Left lung (tissue), 10 donors: Measurements from ENCODE around the gene WDFY1. TPM values are rescaled to one million over a fixed set of nuclear protein-coding genes. Genes with fewer than 3 reads are reported as not detected.
A peak's percentile ranks its signal among the peaks of the same experiment; 100 is the strongest.

Experiments used
- ATAC-seq: fragments of 200-7000 bp; cut with Tn5 transposase; one replicate; pipeline ENCODE4 v1.9.1; 2020; ENCODE audit warnings: moderate library complexity
- DNase-seq, 4 donors: peaks; one replicate each; pipeline ENCODE4 v3.0.0-alpha.2; 2013 to 2020
- H3K27ac ChIP-seq, 2 donors: fragments of 200-600 bp; sonication (generic) in 1 of 2; one replicate each; pipeline versions ENCODE4 v1.5.0 to v1.8.0; 2020 to 2021
- H3K27me3 ChIP-seq, 2 donors: fragments of 200-600 bp; sonication (generic) in 1 of 2; one replicate each; pipeline versions ENCODE4 v1.5.0 to v1.8.0; 2020 to 2021
- H3K36me3 ChIP-seq, 2 donors: fragments of 200-600 bp; sonication (generic) in 1 of 2; one replicate each; pipeline versions ENCODE4 v1.5.0 to v1.8.0; 2020 to 2021
- H3K4me1 ChIP-seq, 2 donors: fragments of 200-600 bp; one replicate each; pipeline ENCODE4 v1.8.0; 2021
- H3K4me3 ChIP-seq, 2 donors: fragments of 200-600 bp; sonication (generic) in 1 of 2; one replicate each; pipeline versions ENCODE4 v1.5.0 to v1.8.0; 2020 to 2021; ENCODE audit warnings: mild to moderate bottlenecking in 1 of 2
- H3K9me3 ChIP-seq, 2 donors: fragments of 200-600 bp; sonication (generic) in 1 of 2; one replicate each; pipeline versions ENCODE4 v1.5.0 to v1.8.0; 2020 to 2021
- intact Hi-C, 2 donors: fragments of 100-400 bp; cut with DNase I; formaldehyde crosslinking; loops; one replicate each; pipeline versions ENCODE4 v1.11.2 to v1.14.2; 2022
- polyA plus RNA-seq, 6 donors: library from polyadenylated mRNA; unstranded; fragments of 120-200 nt; gene quantifications; one replicate each; pipeline ENCODE4 v1.2.1, GENCODE V29; 2013; ENCODE audit not compliant: insufficient read length in 6 of 6
- total RNA-seq, 2 donors: library from RNA; stranded (reverse); fragmentation: NEBNext Ultra II Directional; extraction: Animal tissue kit (Norgen Biotek cat#: 25700); gene quantifications; one replicate each; pipeline ENCODE4 v1.2.1, GENCODE V29; 2021
- TF ChIP-seq, protein P1 (sequence below), 2 donors: fragments of 200-600 bp; sonication (generic) in 1 of 2; IDR thresholded peaks; one replicate each; pipeline versions ENCODE4 v1.5.0 to v1.8.0; 2021; ENCODE audit warnings: antibody characterized with exemption in 2 of 2
- donor health status: DM: no; HTN: yes; CAD: no.
- donor health status: DM: no; HTN: no; CAD: no.

The WDFY1 gene
- total and polyA plus RNA-seq, 8 donors: 45.5 to 71.9 (median 67.5) TPM

GRCh38 chr2:223923976-223924375 is 21.2 kb downstream of the WDFY1 start:
- ATAC-seq: no peak
- H3K9me3 ChIP-seq: peaks cover 0 to 6% of the 10 kb centered on the region in 2 donors
- H3K36me3 ChIP-seq: no peaks in the 10 kb centered on the region
- TF ChIP-seq, protein P1, sequence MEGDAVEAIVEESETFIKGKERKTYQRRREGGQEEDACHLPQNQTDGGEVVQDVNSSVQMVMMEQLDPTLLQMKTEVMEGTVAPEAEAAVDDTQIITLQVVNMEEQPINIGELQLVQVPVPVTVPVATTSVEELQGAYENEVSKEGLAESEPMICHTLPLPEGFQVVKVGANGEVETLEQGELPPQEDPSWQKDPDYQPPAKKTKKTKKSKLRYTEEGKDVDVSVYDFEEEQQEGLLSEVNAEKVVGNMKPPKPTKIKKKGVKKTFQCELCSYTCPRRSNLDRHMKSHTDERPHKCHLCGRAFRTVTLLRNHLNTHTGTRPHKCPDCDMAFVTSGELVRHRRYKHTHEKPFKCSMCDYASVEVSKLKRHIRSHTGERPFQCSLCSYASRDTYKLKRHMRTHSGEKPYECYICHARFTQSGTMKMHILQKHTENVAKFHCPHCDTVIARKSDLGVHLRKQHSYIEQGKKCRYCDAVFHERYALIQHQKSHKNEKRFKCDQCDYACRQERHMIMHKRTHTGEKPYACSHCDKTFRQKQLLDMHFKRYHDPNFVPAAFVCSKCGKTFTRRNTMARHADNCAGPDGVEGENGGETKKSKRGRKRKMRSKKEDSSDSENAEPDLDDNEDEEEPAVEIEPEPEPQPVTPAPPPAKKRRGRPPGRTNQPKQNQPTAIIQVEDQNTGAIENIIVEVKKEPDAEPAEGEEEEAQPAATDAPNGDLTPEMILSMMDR (IDR thresholded peaks at IDR 0.05): no peak
- intact Hi-C loops: no loop called here
- H3K4me1 ChIP-seq: peaks cover 0 to 44% of the 10 kb centered on the region in 2 donors
- H3K27me3 ChIP-seq: no peaks in the 10 kb centered on the region
- H3K4me3 ChIP-seq: no peak overlapping the region
- DNase-seq: no peak
- H3K27ac ChIP-seq: no peak overlapping the region

- ATAC-seq: no peak
- Histone ChIP-seq H3K4me3 (no peak overlapping the region), H3K36me3 (peaks cover 0 to 2% of the 10 kb centered on the region in 2 donors), H3K27me3 (no peaks in the 10 kb centered on the region), H3K4me1 (peaks cover 0 to 50% of the 10 kb centered on the region in 2 donors), H3K27ac (no peak overlapping the region), H3K9me3 (peaks cover 0 to 6% of the 10 kb centered on the region in 2 donors)
- TF ChIP-seq, protein P1 (IDR thresholded peaks at IDR 0.05): no peak
- no peak for DNase-seq
- intact Hi-C loops: no loop called here
Measured at GRCh38 chr2:223922308-223922707, 22.8 kb downstream of the WDFY1 start.

DNA sequence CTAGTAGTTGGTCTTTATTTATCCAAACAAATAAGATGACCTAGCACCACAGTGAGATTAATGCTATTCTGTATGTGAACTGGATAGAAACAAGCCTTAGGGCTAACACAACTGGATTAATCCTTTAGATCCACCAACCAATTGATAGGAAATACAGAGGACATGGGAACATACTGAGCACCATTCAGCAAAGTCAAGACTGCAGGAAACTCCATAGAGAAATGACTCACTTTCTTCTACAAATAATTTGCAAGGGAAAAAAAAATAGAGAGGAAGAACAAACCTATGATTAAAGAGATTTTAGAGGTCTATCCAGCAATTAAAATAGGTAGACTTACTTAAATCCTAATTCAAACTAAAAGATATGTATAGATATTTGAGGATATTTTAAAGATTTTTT is 23.9 kb downstream of the WDFY1 start:
- H3K9me3 ChIP-seq: no peaks in the 10 kb centered on the region
- H3K27ac ChIP-seq: no peak overlapping the region
- DNase-seq (no peak), ATAC-seq (no peak)
- TF ChIP-seq, protein P1 (IDR thresholded peaks at IDR 0.05): no peak
- no peak overlapping the region for H3K4me3 ChIP-seq
- peaks cover 0 to 13% of the 10 kb centered on the region in 2 donors for H3K36me3 ChIP-seq
- no peaks in the 10 kb centered on the region for H3K27me3 ChIP-seq
- peaks cover 0 to 50% of the 10 kb centered on the region in 2 donors for H3K4me1 ChIP-seq
- intact Hi-C loops: no loop called here

GRCh38 chr2:223920109-223920508 is 25.0 kb downstream of the WDFY1 start:
- Histone ChIP-seq H3K4me3 (no peak overlapping the region), H3K9me3 (no peaks in the 10 kb centered on the region), H3K27ac (no peak overlapping the region), H3K4me1 (peaks cover 0 to 51% of the 10 kb centered on the region in 2 donors), H3K27me3 (no peaks in the 10 kb centered on the region), H3K36me3 (peaks cover 0 to 18% of the 10 kb centered on the region in 2 donors)
- TF ChIP-seq, protein P1 (IDR thresholded peaks at IDR 0.05): no peak
- intact Hi-C loops: no loop called here
- DNase-seq: no peak
- ATAC-seq: no peak

DNA sequence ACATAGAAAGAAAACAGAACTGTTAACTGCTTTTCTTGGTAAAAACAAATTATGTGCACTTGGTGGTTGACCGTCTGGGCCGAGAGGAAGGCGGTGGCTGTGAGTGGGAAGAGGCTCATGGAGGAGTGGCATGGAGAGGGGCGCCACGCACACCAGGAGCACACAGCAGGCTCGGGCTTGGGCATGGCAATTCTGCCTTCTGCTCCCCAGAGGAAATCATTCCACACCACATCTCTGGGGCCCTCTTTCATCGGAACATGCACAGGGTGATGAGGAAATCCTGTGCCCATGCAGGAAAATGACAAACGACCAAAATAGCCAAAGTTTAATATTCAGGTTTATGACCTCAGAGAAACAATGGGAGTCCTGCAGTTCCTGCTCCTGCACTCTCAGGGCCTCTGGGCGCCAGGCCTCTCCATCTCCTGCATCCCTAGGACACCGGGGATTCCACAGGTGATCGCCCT is 26.4 kb downstream of the WDFY1 start:
- intact Hi-C loops: no loop called here
- peak; percentile 33 for ATAC-seq
- H3K36me3 ChIP-seq: peaks cover 0 to 18% of the 10 kb centered on the region in 2 donors
- no peaks in the 10 kb centered on the region for H3K27me3 ChIP-seq
- TF ChIP-seq, protein P1 (IDR thresholded peaks at IDR 0.05): no peak
- no peak overlapping the region for H3K4me3 ChIP-seq
- peaks cover 0 to 65% of the 10 kb centered on the region in 2 donors for H3K4me1 ChIP-seq
- H3K9me3 ChIP-seq: no peaks in the 10 kb centered on the region
- peak overlapping the region in 1 of 2 donors; percentile 45 for H3K27ac ChIP-seq
- DNase-seq: peak in 1 of 4 donors; percentile 51
